GM18505 (cell line): ENCODE data around the gene FAM162B.

Source experiments
- ATAC-seq: cut with Tn5 transposase; IDR thresholded peaks from one replicate; pipeline ENCODE4 v1.9.1; 2021; ENCODE audit not compliant: unreplicated experiment
- POLR2A ChIP-seq: IDR thresholded peaks from 4 replicates; pipeline ENCODE4 v1.6.1; 2011; ENCODE audit warnings: borderline replicate concordance; ENCODE audit not compliant: insufficient read depth, insufficient read length; ENCODE audit errors: extremely low read depth

Gene FAM162B

GRCh38 chr6:116764961-116765841 is at the start of gene FAM162B:
TSS of gene FAM162B (minus strand) at chr6:116765719. CDS start at chr6:116765576, 143 bp downstream.
- ATAC-seq, result peak; percentile 40
- TF ChIP-seq POLR2A, result no peak

- no peak for ATAC-seq
- no peak for TF ChIP-seq POLR2A
Observed at GRCh38 chr6:116812051-116812650, 46.6 kb upstream of the FAM162B start.

GRCh38 chr6:116801971-116802370 is 36.5 kb upstream of the FAM162B start:
- ATAC-seq, result no peak
- no peak for TF ChIP-seq POLR2A

GRCh38 chr6:116799945-116800344 is 34.4 kb upstream of the FAM162B start:
- ATAC-seq, result no peak
- TF ChIP-seq POLR2A, result no peak

GRCh38 chr6:116797585-116797984 is 32.1 kb upstream of the FAM162B start:
- no peak for ATAC-seq
- TF ChIP-seq POLR2A, result no peak

GRCh38 chr6:116793224-116793623 is 27.7 kb upstream of the FAM162B start:
- no peak for ATAC-seq
- no peak for TF ChIP-seq POLR2A

- no peak for ATAC-seq
- no peak for TF ChIP-seq POLR2A
Observed at GRCh38 chr6:116783852-116784251, 18.3 kb upstream of the FAM162B start.

GRCh38 chr6:116779573-116780164 is 14.2 kb upstream of the FAM162B start:
- no peak for TF ChIP-seq POLR2A
- no peak for ATAC-seq

GRCh38 chr6:116773886-116774285 is 8.4 kb upstream of the FAM162B start:
- TF ChIP-seq POLR2A, result no peak
- no peak for ATAC-seq

- ATAC-seq, result no peak
- TF ChIP-seq POLR2A, result no peak
Observed at GRCh38 chr6:116772450-116772849, 6.9 kb upstream of the FAM162B start.

- no peak for ATAC-seq
- TF ChIP-seq POLR2A, result no peak
Observed at GRCh38 chr6:116767715-116768114, 2.2 kb upstream of the FAM162B start.

GRCh38 chr6:116766506-116767176 is 1.1 kb upstream of the FAM162B start:
- TF ChIP-seq POLR2A, result no peak
- ATAC-seq, result no peak

- ATAC-seq, result no peak
- TF ChIP-seq POLR2A, result no peak
Observed at GRCh38 chr6:116764629-116764960, 924 bp downstream of the FAM162B start.
